ENCODE results near the gene PORCN. TPM values are rescaled to one million over a fixed set of nuclear protein-coding genes. Genes with fewer than 3 reads are reported as not detected.

PORCN gene
- total and polyA plus RNA-seq, 2 of the 13 experiments (the other 11 are each of a cell fraction or from before 2014, with no cell fraction given) = 3.9 to 5.8 TPM

DNA sequence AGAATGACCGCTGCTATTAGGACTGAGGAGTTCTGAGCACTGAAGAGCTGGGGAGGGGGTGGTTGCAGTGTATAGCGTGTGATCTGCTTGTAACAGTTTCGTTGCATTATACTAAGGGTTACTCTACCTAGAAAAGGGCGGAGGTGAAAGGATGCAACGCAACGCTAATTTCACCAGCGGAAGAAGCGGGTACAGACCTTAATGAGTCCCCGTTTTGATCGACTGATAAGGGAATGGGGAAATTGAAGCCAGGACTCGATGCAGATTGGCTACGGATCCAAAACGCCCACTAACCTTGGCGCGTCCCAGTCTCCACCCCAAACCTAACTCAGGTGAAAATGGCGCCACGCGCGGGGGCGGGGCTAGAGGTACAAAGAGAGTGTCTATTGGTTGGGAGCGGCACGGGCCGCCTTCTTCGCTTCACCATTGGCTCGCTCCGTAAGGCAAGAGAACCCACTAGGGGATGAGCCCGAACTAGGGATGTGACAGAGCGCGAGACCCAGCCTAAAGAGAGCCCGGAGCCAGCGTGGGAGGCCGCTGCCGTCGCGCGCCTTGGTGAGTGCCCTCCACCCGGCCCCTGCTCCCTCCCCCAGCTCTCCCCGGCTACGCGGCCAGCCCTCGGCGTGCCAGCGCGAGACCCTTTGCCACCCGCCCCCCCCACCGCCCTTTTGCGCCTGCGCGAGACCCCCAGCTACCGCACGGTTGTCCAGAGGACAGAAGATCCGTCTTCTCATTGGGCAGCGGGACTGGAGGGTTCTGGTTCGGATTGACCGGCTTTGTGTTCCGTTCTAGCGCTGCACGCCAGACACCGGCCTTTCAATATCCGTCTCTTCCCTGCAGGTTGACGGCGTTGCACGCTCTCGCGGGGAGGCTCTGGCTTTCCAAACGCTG lies 12.8 kb downstream of the PORCN start, which contains the start of gene EBP (continued):
- TF ChIP-seq, protein P1, sequence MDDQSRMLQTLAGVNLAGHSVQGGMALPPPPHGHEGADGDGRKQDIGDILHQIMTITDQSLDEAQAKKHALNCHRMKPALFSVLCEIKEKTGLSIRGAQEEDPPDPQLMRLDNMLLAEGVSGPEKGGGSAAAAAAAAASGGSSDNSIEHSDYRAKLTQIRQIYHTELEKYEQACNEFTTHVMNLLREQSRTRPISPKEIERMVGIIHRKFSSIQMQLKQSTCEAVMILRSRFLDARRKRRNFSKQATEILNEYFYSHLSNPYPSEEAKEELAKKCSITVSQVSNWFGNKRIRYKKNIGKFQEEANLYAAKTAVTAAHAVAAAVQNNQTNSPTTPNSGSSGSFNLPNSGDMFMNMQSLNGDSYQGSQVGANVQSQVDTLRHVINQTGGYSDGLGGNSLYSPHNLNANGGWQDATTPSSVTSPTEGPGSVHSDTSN (CRISPR knock-in tag; IDR thresholded peaks at IDR 0.05; ENCODE audit: borderline replicate concordance) = no peak
- TF ChIP-seq ZNF776 (CRISPR knock-in tag; IDR thresholded peaks at IDR 0.05) = no peak
- no peak for TF ChIP-seq KLF11 (CRISPR knock-in tag; IDR thresholded peaks at IDR 0.05)
- TF ChIP-seq, protein P2, sequence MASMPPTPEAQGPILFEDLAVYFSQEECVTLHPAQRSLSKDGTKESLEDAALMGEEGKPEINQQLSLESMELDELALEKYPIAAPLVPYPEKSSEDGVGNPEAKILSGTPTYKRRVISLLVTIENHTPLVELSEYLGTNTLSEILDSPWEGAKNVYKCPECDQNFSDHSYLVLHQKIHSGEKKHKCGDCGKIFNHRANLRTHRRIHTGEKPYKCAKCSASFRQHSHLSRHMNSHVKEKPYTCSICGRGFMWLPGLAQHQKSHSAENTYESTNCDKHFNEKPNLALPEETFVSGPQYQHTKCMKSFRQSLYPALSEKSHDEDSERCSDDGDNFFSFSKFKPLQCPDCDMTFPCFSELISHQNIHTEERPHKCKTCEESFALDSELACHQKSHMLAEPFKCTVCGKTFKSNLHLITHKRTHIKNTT (CRISPR knock-in tag; IDR thresholded peaks at IDR 0.05) = no peak
- TF ChIP-seq, protein P3, sequence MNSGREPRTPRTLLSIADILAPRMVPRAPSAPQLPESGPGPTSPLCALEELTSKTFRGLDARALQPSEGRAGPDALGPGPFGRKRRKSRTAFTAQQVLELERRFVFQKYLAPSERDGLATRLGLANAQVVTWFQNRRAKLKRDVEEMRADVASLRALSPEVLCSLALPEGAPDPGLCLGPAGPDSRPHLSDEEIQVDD (CRISPR knock-in tag; IDR thresholded peaks at IDR 0.05; ENCODE audit: borderline replicate concordance) = no peak
- TF ChIP-seq, protein P4, sequence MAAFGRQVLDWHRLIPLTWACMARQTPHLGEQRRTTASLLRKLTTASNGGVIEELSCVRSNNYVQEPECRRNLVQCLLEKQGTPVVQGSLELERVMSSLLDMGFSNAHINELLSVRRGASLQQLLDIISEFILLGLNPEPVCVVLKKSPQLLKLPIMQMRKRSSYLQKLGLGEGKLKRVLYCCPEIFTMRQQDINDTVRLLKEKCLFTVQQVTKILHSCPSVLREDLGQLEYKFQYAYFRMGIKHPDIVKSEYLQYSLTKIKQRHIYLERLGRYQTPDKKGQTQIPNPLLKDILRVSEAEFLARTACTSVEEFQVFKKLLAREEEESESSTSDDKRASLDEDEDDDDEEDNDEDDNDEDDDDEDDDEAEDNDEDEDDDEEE (CRISPR knock-in tag; IDR thresholded peaks at IDR 0.05) = no peak
- no peak for TF ChIP-seq WIZ (CRISPR knock-in tag; IDR thresholded peaks at IDR 0.05)
- TF ChIP-seq, protein P5, sequence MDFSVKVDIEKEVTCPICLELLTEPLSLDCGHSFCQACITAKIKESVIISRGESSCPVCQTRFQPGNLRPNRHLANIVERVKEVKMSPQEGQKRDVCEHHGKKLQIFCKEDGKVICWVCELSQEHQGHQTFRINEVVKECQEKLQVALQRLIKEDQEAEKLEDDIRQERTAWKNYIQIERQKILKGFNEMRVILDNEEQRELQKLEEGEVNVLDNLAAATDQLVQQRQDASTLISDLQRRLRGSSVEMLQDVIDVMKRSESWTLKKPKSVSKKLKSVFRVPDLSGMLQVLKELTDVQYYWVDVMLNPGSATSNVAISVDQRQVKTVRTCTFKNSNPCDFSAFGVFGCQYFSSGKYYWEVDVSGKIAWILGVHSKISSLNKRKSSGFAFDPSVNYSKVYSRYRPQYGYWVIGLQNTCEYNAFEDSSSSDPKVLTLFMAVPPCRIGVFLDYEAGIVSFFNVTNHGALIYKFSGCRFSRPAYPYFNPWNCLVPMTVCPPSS (IDR thresholded peaks at IDR 0.05) = no peak
- TF ChIP-seq RFXAP (CRISPR knock-in tag; IDR thresholded peaks at IDR 0.05; ENCODE audit: borderline replicate concordance) = no peak; the same call in 1 of the 2 replicates
- no peak for TF ChIP-seq MAFF (IDR thresholded peaks at IDR 0.05; ENCODE audit: low read depth, low read length)
- no peak for TF ChIP-seq REL (CRISPR knock-in tag; conservative IDR thresholded peaks at IDR 0.05)
- no peak for TF ChIP-seq ATF7 (IDR thresholded peaks at IDR 0.05)
- TF ChIP-seq ATF7 (CRISPR knock-in tag; IDR thresholded peaks at IDR 0.05) = no peak
- TF ChIP-seq HMG20B (CRISPR knock-in tag; conservative IDR thresholded peaks at IDR 0.05) = no peak
- TF ChIP-seq MIER2 (CRISPR knock-in tag; IDR thresholded peaks at IDR 0.05) = no peak
- no peak for TF ChIP-seq ZNF766 (CRISPR knock-in tag; IDR thresholded peaks at IDR 0.05; ENCODE audit: borderline replicate concordance)
- TF ChIP-seq, protein P6, sequence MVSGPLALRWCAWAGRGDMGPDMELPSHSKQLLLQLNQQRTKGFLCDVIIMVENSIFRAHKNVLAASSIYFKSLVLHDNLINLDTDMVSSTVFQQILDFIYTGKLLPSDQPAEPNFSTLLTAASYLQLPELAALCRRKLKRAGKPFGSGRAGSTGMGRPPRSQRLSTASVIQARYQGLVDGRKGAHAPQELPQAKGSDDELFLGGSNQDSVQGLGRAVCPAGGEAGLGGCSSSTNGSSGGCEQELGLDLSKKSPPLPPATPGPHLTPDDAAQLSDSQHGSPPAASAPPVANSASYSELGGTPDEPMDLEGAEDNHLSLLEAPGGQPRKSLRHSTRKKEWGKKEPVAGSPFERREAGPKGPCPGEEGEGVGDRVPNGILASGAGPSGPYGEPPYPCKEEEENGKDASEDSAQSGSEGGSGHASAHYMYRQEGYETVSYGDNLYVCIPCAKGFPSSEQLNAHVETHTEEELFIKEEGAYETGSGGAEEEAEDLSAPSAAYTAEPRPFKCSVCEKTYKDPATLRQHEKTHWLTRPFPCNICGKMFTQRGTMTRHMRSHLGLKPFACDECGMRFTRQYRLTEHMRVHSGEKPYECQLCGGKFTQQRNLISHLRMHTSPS (CRISPR knock-in tag; IDR thresholded peaks at IDR 0.05; ENCODE audit: low read depth) = 0 out of 2 replicates have a peak, but pooled peaks have one; percentile 12
- no peak for TF ChIP-seq CREM (IDR thresholded peaks at IDR 0.05)
- no peak for TF ChIP-seq CREM (CRISPR knock-in tag; IDR thresholded peaks at IDR 0.05)
- TF ChIP-seq NPAS2 (CRISPR knock-in tag; IDR thresholded peaks at IDR 0.05; ENCODE audit: borderline replicate concordance) = no peak
- TF ChIP-seq, protein P7, sequence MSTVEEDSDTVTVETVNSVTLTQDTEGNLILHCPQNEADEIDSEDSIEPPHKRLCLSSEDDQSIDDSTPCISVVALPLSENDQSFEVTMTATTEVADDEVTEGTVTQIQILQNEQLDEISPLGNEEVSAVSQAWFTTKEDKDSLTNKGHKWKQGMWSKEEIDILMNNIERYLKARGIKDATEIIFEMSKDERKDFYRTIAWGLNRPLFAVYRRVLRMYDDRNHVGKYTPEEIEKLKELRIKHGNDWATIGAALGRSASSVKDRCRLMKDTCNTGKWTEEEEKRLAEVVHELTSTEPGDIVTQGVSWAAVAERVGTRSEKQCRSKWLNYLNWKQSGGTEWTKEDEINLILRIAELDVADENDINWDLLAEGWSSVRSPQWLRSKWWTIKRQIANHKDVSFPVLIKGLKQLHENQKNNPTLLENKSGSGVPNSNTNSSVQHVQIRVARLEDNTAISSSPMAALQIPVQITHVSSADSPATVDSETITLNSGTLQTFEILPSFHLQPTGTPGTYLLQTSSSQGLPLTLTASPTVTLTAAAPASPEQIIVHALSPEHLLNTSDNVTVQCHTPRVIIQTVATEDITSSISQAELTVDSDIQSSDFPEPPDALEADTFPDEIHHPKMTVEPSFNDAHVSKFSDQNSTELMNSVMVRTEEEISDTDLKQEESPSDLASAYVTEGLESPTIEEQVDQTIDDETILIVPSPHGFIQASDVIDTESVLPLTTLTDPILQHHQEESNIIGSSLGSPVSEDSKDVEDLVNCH (CRISPR knock-in tag; IDR thresholded peaks at IDR 0.05) = no peak

Data from HepG2 (cell line).